GM11168 (cell line): ENCODE data around the gene DLGAP4.

ENCODE experiments used
- in situ Hi-C: fragments of 300-500 bp; cut with MboI; formaldehyde crosslinking; loops from one replicate; pipeline ENCODE4 v1.12.0; 2022; ENCODE audit warnings: low sequenced_read_pairs; ENCODE audit not compliant: unreplicated experiment

The DLGAP4 gene

DNA sequence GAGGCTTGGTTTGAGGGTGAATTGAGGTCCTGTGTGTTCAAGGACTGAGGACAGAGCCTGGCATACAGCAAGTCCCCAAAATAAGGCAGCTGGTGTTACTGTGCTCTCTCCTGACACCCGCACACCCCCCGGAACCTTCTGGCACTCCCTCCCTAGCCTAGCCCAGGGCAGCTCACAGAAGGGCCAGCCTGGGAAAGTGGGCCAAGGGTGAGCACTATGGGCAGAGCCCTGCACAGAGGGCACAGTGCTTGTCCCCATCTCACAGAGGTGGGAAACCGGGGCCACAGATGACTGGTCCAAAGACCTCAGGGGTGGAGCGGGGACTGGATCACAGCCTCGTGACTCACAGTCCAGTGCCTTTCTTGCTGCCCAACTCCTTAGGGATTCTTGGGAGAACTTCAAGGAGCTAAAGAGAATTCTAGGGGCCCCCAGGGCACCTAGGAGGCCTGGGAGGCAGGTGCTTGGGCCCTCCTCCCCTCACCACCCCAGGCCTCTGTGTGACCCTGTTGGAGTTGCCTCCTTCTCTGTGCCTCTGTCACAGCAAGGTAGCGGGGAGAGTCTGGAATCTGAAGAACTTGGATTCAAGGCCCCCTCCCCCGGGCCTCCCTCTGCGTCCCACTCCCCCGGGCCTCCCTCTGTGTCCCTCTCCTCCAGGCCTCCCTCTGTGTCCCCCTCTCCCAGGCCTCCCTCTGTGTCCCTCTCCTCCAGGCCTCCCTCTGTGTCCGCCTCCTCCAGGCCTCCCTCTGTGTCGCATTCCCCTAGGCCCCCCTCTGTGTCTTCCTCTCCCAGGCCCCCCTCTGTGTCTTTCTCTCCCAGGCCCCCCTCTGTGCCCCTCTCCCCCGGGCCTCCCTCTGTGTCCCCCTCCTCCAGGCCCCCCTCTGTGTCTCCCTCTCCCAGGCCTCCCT, 13.5 kb downstream of the DLGAP4 start:
- in situ Hi-C loops = no loop called here

DNA sequence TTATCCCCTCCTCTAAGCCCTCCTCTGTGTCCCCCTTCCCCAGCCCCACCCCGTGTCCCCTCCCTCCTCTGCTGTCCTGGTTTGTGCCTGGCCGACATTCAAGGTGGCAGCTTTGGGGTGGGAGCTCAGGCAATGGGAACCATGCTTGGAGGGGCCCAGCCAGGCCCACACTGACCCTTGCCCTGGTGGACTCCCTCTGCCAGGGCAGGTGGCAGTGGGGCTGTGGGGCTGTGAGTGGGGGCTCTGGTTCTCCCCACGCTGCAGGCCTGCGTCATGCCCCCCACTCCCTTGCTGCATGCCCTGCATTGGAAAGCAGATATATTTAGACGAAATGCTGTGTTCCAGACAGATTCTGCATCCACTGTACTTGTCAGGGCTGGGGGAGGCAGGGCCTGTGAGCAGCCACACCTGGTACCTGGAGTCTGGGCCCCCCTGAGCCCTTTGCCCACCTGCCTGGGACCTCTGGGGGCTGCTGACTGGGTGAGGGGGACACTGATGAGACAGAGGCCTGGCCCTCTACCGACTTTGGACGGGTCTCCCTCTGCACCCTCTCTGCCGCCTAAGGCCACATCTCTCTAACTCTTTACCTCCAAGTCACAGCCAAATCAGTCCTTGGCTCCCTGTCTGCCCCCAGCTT, 14.2 kb downstream of the DLGAP4 start:
- in situ Hi-C loops = no loop called here

DNA sequence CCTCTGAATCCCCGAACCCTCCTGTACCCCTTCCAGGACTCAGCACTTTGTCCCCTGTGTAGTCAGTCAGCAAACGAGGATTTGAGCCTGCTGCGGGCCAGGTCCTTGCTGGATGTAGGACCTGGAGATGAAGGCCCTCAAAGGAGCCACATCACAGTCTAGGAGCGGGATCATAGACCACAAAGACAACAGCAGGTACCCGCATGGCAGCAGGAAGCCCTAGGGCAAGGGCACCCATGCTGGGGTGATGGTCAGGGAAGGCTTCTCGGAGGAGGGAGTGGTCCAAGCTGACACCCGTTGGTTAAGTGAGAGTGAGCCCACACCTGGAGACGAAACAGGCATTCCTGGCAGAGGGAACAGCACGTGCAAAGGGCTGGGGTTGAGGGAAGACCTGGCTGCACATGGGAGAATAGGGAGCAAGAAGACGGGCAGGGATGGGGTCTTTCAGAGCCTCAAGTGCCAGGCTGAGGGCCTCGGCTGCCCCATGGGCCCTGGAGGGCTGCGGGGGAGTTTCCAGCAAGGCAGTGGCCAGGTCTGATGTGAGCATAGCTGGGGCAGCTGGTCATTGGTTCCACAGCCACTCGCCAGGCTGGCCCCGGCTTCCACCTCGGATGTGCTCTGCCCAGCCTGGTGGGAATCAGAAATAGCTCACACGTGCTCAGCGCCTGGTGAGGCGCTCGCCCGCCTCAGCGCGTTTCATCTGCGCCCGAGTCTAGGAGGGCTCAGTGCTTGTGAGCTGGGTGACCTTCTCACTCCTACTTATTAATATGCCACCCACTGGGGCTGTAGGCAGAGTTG, 15.0 kb downstream of the DLGAP4 start:
- in situ Hi-C loops = no loop called here

DNA sequence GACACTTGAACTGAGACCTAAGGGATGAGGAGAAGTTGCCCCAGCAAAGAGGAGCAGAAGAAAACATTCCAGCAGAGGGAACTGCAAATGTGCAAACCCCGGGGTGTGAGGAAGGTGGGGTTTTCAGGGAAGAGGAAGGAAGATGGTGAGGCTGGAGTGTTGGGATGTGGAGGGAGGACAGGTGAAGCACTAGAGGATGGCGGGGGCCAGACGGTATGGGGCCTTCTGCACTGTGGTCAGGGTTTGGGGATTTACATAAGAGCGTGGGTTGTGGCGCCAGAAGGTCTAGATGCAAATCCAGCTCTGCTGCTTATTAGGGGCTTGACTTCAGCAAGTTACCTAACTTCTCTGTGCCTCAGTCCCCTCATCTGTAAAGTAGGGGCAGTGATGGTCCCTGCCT, 16.0 kb downstream of the DLGAP4 start:
- in situ Hi-C loops = no loop called here

DNA sequence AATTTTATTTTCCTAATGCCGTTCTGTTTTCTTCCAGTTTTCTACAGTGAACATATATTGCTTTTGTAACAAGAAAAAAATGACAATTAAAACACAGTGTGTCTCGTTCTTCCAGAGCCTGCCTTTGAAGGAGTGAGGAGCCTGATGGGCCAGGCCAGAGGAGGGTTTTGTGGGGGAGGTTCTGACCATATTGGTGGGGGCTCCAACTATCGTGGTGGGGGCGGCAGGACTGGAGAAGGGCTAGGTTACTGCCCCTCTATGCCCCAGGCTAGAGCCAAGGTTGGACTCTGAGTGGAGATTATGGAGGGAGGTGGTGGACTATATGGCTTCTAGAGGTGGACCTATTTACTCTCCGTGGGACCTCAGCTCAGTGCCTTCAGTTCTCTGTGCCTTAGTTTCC, 24.0 kb downstream of the DLGAP4 start:
- in situ Hi-C loops = no loop called here

DNA sequence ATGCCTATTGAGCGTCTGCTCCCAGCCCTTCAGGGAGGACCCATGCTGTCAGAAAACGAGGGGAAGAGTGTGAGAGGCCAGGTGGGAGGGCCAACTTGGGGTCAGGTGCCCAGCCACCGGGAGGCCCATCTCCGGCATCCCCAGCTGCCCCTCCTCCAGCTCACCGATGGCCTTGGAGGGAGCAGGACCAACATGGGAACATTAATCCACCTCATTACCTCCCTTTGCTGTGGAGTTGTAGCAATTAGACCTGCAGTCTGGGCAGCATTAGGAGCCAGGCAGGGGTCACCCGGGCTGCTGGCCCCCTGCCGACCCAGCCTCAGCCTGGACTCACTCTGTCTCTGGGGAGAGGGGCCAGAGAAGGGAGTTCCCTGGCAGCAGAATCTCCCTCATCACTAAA, 25.1 kb downstream of the DLGAP4 start:
- in situ Hi-C loops = no loop called here

DNA sequence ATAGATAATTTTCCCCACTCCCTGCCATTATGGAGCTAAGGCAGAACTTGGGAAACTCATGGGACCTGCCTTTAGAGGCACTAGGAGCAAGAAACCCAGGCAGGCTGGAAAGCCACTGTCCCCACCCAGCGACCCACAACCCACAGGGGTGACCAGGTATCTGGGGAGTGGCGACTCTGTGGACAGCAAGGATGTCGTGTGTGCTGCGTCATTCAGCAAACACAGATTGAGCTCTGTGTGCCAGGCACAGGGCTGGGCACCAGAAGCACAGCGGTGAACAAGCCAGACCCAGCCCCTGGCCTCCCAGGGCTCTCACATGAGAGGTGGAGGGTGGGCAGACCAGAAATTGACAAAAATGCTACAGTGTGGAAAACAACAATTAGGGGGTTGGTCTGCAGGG, 27.7 kb downstream of the DLGAP4 start:
- in situ Hi-C loops = no loop called here

DNA sequence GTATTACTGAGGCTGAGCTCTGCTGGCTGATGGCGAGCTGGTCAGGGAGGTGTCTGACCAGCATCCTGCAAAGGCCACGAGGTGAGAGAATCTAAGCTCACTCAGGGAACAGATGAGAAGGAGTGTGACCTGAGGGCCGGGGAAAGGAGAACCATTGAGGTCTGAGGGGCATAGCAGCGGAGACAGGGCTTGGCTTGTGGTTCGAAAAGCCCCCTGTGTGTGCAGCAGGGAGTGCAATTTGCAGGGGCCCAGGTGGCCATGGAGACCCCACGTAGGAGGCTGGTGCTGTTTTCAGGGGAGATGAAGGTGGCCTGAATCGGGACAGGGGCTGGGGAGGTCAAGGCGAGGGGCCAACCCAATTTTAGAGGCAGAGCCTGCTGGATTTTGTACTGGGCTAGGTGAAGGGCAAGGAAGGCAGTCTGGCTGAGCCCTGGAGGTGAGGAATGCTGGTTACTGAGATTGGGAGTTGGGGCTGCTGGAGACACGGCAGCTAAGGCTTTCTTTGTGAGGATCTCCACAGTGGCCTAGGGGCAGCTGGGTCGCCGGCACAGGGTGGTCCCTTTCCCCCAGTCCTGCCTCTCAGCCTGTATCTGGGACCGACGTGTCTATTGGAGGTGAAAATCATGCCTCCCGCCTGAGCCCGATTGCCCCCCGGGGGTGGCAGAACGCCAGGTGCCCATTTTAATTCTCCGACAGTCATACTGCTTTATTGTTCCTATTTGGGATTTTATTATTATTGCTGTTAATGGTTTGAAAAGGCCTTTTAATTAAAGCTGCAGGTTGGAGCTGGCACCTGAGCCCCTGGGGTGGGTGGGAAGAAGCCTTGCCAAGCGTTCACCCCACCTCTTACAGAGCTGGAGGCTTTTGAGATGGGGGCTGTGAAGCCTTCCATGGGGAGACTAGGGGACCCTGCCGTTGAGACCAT, 28.4 kb downstream of the DLGAP4 start:
- in situ Hi-C loops = no loop called here

DNA sequence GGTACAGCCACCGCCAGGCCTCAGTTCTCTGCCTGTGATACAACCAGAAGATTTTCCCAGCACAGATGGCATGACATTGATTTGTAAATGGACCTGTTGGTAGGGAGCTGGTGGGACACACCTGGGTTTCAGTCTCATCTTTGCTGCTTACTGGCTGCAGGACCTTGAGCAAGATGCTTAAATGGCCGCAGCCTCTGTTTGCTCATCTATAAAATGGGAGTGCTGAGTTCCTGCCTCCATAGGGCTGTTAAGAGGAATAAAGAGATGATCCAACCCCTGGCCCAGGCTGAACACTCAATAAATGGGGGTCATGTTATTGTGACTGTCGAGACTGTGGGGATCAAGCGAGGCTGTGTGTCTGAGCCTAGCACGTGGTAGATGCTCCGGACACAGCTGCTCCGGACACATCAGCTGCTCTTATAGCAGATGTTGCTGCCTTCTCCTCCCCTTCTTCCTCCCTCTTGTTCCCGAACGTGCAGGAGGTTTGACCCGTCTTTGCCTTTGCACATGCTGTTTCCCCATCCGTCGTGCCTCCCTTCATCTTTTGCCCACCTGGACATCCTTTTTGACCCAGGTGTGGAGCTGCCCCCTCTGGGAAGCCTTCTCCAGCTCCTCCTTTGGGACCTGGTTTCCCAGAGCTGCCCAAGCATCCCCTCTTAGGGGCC, 29.2 kb downstream of the DLGAP4 start:
- in situ Hi-C loops = no loop called here

DNA sequence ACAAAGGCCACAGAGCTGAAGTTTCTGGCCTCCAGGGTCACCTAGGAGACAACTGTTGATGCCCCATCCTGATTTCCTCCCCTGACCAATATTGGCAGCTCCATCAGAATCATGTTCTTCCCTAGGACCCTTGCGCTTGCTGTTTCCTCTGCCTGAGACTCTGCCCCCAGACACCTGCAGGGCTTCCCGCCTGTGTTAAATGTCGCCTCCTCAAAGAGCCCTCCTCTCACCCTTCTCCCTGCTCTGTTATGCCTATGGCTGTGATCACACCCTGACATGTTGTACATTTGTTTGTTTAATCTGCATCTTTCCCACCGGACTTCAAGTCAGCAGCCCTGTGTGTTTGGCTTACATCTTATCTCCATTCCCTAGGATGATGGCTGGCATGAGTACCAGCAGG, 30.1 kb downstream of the DLGAP4 start:
- in situ Hi-C loops = no loop called here

DNA sequence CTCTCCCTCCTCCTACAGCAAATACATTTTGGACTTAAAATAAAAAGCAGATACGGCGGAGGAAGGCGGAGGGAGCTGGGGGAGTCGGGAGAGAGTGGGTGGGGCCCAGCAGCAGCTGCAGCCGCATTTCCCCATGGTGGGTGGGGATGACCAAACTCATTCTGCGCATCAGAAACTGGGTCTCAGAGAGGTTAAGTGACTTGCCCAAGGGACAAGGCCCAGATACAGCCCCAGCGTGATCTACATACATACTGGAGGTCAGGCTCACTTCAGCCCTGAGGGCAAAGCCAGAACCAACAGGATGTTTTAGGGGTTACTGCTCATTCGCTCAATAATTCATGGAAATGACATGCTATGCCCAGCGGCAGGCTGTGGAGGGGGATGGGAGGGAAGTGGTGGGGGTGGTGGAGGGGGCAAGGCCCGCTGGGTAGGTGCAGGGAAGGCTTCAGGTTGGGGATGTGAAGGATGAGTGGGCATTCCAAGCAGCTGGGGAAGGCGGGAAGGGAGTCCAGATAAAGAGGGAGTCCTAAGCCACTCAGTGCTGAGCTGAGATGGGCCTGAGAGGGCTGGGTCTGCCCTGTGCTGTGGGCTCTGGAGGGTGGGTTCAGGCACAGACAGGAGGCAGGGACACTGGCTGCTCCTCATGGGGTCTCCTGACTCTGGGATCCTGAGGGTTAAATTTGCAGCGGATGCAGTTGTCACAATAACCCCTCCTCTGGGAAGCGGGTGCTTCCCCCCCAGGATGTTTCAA, 31.0 kb downstream of the DLGAP4 start:
- in situ Hi-C loops = no loop called here

DNA sequence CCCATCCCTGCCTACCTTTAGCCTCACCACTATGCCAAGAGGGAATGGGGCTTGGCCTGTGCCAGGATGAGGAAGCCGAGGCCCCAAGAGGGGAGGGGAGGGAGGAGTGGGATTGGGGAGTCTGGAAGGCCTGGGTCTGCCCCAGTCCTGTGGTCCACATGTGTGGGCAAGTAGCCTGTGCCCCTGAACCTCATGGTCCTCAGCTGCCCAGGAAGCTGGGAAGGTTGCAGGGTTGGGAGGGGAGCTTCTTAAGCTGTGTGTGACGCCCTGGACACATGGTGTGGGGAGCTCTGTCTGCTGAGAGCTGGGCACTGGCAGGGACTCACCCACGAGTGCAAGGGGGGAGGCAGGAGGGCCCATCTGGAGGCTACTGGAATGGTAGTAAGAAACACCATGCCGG, 31.7 kb downstream of the DLGAP4 start:
- in situ Hi-C loops = no loop called here

DNA sequence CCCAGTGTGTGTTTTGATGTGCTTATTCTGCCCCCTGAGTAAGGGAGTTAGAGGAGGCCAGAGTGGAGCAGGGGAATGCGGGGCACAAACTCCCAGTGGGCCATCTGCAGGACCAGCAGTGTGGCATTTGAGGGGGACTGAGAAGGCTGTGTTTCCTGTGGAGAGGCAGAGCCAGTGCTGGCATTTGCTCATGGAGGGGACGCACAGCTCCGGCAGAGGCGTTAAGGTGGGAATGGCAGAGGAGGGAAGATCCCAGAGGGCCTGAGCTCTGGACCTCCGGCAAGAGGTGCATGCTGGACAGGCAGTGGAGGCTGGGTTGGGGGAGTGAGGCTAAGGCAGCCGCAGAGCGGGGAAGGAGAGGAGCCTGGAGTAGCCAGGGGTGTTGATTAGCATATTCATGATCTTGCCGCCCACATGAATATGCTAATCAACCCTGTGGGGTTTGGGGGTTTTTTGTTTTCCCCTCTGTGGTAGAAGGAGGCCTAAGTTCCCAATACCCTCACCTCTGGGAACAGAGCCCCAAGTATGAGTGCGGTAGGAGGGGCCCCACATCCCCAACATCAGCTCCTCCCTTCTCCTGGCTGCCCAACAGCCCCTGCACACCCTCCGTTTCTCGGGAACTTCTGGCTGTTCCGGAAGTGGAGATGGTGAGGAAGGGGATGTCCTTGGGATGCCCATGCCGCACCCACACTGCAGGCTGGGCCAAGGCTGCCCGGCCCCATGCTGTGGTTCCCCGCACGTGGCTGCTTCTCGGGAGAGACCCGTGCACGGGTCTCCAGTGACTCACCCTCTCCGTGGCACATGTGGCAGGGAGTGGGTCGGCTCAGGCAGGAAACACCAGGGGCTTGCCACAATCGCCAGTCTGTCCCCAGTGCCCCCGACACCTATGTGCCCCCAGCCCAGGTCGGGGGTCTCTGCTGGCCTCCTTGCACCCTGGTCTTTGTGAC, 33.8 kb downstream of the DLGAP4 start:
- in situ Hi-C loops = no loop called here

DNA sequence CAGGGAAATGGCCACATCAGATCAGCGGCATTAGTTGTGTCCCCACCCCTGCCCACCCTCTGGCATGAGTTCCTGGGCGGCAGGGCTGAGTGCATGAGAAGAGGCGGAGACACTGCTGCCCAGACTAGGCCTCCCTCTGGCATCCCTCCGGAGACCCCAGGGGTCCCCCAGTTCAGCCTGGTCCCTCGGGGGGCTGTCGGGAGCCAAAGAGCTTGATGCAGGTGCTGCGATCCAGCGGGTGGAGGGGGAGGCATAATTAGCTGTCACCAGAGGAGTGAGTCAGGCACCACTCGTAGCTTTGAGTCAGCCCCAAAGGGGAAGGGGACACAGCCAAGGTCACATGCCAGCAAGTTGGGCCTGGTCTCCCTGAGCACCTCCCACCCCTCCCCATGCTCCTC, 34.5 kb downstream of the DLGAP4 start:
- in situ Hi-C loops = no loop called here

DNA sequence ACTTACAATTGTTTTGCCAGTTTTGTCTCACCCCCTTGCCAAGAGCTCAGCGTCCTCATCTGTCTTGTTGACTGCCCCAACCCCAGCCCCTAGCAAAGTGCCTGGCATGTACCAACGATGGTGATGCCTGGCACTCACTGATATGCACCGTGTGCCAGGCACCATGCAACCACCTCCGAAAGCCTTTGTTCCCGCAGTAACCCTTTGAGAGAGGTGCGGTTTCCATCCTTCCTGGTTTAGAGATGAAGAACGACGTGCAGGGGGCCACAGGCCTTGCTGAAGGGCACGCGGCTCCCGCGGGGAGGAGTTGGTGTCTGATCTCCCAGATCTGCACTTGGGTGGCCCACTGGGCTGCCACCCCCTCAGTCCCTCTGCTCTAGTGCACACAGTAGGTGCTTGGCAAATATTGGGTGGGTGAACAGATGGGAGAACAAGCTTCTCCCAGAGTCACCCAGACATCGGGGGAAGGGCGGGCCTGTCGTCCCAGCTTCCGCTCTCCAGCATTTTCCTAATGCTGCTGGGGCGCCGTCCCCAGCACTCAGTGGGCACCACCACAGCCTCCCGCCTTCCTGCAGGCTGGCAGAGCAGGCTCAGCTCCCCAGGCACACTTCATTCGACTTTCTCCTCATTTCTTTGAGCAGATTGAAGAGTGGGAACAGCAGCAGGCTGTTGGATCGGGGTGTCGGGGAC, 35.3 kb downstream of the DLGAP4 start:
- in situ Hi-C loops = no loop called here

DNA sequence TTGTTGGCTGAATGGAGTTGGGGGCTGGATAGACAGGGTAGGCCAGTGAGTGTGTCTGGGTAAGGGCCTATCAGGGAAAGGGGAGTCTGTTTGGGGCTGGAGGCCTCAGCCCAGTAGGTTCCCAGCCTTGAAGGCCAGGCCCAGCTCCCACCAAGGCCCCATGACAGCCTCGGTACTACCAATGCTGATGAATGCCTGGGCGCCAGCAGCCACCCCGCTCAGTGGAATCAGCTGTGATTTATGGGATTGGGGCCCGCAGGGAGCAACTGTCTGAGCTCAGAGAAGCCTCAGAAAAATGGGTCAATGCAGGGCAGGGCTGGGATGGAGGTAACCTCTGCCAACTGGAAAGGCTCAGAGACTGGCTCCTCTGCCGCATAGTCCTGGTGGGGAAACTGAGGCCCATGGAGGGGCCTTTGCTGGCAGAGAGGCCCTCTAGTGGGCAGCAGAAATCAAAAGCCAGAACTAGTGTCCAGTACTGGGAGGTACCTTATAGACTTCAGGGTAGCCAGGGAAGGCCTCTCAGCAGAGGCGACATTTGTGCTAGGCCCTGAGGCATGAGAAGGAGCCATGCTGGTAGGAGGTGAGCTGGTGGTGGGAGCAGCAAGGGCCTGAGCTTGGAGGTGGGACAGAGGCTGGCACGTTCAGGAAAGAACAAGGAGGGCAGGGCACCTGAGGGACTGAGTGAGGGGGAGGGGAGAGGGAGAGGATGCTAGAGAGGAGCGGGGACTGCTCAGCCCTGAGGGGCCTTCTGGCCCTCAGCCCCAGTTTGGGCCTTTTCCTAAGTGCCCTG, 36.4 kb downstream of the DLGAP4 start:
- in situ Hi-C loops = no loop called here
